IMR-90 (cell line): ENCODE data around the gene IFFO2. TPM values are rescaled to one million over a fixed set of nuclear protein-coding genes. Genes with fewer than 3 reads are reported as not detected.

ENCODE experiments used
- ATAC-seq: fragments of 200-7000 bp; cut with Tn5 transposase; 2 replicates; pipeline ENCODE4 v1.9.1; 2020; ENCODE audit warnings: low read depth, mild to moderate bottlenecking, moderate library complexity
- BruUV-seq: library from RNA; stranded (reverse); fragments of 400-500 nt; replicated peaks from 2 replicates; lab custom pipeline; 2021; lab: Mats Ljungman, UMichigan
- CTCF ChIA-PET: fragments of 300-600 bp; formaldehyde crosslinking; extraction: SDS; loops from one replicate; lab custom pipeline; 2021; ENCODE audit warnings: antibody characterized with exemption; lab: Yijun Ruan, JAX
- POLR2A ChIA-PET: fragments of 300-600 bp; sonication (Branson Sonifier 250); formaldehyde crosslinking; loops from one replicate; lab custom pipeline; 2022; ENCODE audit warnings: antibody characterized with exemption; ENCODE audit not compliant: unreplicated experiment; lab: Charles Lee
- DNase-seq: peaks from one replicate; pipeline ENCODE4 v3.0.0; 2013
- H2AFZ ChIP-seq: replicated peaks from 2 replicates; pipeline ENCODE3; 2013; ENCODE audit warnings: low read length, mild to moderate bottlenecking; ENCODE audit not compliant: poor library complexity
- H2AK5ac ChIP-seq: 2 replicates; pipeline ENCODE4 v1.6.1; 2013; ENCODE audit warnings: low read depth, low read length, inconsistent platforms
- H2AK9ac ChIP-seq: replicated peaks from 2 replicates; pipeline ENCODE3; 2013; ENCODE audit warnings: mild to moderate bottlenecking, low read depth, low read length, moderate library complexity; ENCODE audit not compliant: poor library complexity
- H2BK120ac ChIP-seq: 2 replicates; pipeline ENCODE4 v1.6.1; 2013; ENCODE audit warnings: low read depth, low read length, inconsistent platforms
- H2BK15ac ChIP-seq: 3 replicates; pipeline ENCODE4 v1.6.1; 2013; ENCODE audit warnings: low read depth, low read length, inconsistent platforms
- H2BK20ac ChIP-seq: 2 replicates; pipeline ENCODE4 v1.6.1; 2013; ENCODE audit warnings: low read depth, mild to moderate bottlenecking, inconsistent platforms, low read length, moderate library complexity
- H2BK5ac ChIP-seq: 2 replicates; pipeline ENCODE4 v1.6.1; 2013; ENCODE audit warnings: mild to moderate bottlenecking, low read depth, low read length, inconsistent platforms; ENCODE audit not compliant: poor library complexity, severe bottlenecking
- H3K14ac ChIP-seq: replicated peaks from 2 replicates; pipeline ENCODE4 v1.6.1; 2013; ENCODE audit warnings: low read depth, low read length, inconsistent platforms
- H3K18ac ChIP-seq: 2 replicates; pipeline ENCODE4 v1.6.1; 2013; ENCODE audit warnings: low read depth, low read length, control low read depth
- H3K23ac ChIP-seq: 2 replicates; pipeline ENCODE4 v1.6.1; 2013; ENCODE audit warnings: low read depth, low read length, inconsistent platforms
- H3K27ac ChIP-seq: 2 replicates; pipeline ENCODE4 v1.5.1; 2013; ENCODE audit warnings: mild to moderate bottlenecking, control low read depth, low read length; ENCODE audit not compliant: insufficient read depth
- H3K27me3 ChIP-seq: 2 replicates; pipeline ENCODE4 v1.6.1; 2013; ENCODE audit warnings: low read length; ENCODE audit not compliant: control insufficient read depth, insufficient read depth
- H3K36me3 ChIP-seq: 2 replicates; pipeline ENCODE4 v1.6.1; 2013; ENCODE audit warnings: low read length, mixed read lengths; ENCODE audit not compliant: control insufficient read depth, insufficient read depth
- H3K4ac ChIP-seq: 2 replicates; pipeline ENCODE4 v1.6.1; 2013; ENCODE audit warnings: low read depth, low read length, inconsistent platforms
- H3K4me1 ChIP-seq: 2 replicates; pipeline ENCODE4 v1.6.1; 2013; ENCODE audit warnings: low read length, mixed read lengths; ENCODE audit not compliant: control insufficient read depth, insufficient read depth
- H3K4me2 ChIP-seq: 2 replicates; pipeline ENCODE4 v1.6.1; 2013; ENCODE audit warnings: low read depth, mild to moderate bottlenecking, control low read depth, low read length, moderate library complexity
- H3K4me3 ChIP-seq: 2 replicates; pipeline ENCODE4 v1.5.1; 2013; ENCODE audit warnings: low read depth, mild to moderate bottlenecking, control low read depth, low read length, moderate library complexity; ENCODE audit not compliant: insufficient read depth
- H3K56ac ChIP-seq: 2 replicates; pipeline ENCODE4 v1.6.1; 2013; ENCODE audit warnings: low read length, inconsistent platforms; ENCODE audit not compliant: insufficient read depth; ENCODE audit errors: extremely low read depth
- H3K79me1 ChIP-seq, 2 experiments: 2 replicates each; pipeline ENCODE4 v1.6.1; 2013; ENCODE audit warnings: low read length in 2 of 2, inconsistent platforms in 1 of 2, low read depth in 1 of 2
- H3K9ac ChIP-seq: 2 replicates; pipeline ENCODE4 v1.6.1; 2013; ENCODE audit warnings: low read depth, low read length, control low read depth
- H3K9me1 ChIP-seq: 2 replicates; pipeline ENCODE4 v1.6.1; 2013; ENCODE audit warnings: low read length, inconsistent platforms; ENCODE audit not compliant: insufficient read depth
- H3K9me3 ChIP-seq: 2 replicates; pipeline ENCODE4 v1.6.1; 2013; ENCODE audit warnings: low read length; ENCODE audit not compliant: control insufficient read depth, insufficient read depth
- H4K20me1 ChIP-seq: 2 replicates; pipeline ENCODE4 v1.6.1; 2013; ENCODE audit warnings: low read length, inconsistent platforms; ENCODE audit not compliant: insufficient read depth
- H4K5ac ChIP-seq: 2 replicates; pipeline ENCODE4 v1.6.1; 2013; ENCODE audit warnings: mild to moderate bottlenecking, low read depth, low read length, control low read depth
- H4K8ac ChIP-seq, 2 experiments: 2 replicates each; pipeline ENCODE4 v1.6.1; 2013; ENCODE audit warnings: low read depth in 2 of 2, low read length in 2 of 2, control low read depth in 1 of 2, inconsistent platforms in 1 of 2
- H4K91ac ChIP-seq: 2 replicates; pipeline ENCODE4 v1.6.1; 2013; ENCODE audit warnings: low read depth, low read length, inconsistent platforms; ENCODE audit not compliant: insufficient read depth
- BHLHE40 ChIP-seq: fragments of 150-350 bp; IDR thresholded peaks from 2 replicates; pipeline ENCODE4 v1.6.1; 2016; ENCODE audit warnings: mild to moderate bottlenecking, low read depth, low read length
- CEBPB ChIP-seq: IDR thresholded peaks from 2 replicates; pipeline ENCODE4 v1.6.1; 2012; ENCODE audit warnings: low read depth, low read length, improper control_type of control experiment
- CHD1 ChIP-seq: IDR thresholded peaks from 2 replicates; pipeline ENCODE4 v1.6.1; 2012; ENCODE audit warnings: low read depth, low read length, improper control_type of control experiment
- FOS ChIP-seq: fragments of 150-350 bp; IDR thresholded peaks from 2 replicates; pipeline ENCODE4 v1.6.1; 2016; ENCODE audit warnings: low read depth, low read length
- MAFK ChIP-seq: IDR thresholded peaks from 2 replicates; pipeline ENCODE4 v1.6.1; 2012; ENCODE audit warnings: low read depth, low read length, improper control_type of control experiment
- MAZ ChIP-seq: IDR thresholded peaks from 2 replicates; pipeline ENCODE4 v1.6.1; 2012; ENCODE audit warnings: low read depth, mild to moderate bottlenecking, low read length, improper control_type of control experiment, moderate library complexity, borderline replicate concordance
- MXI1 ChIP-seq: IDR thresholded peaks from 2 replicates; pipeline ENCODE4 v1.6.1; 2012; ENCODE audit warnings: low read depth, mild to moderate bottlenecking, low read length, moderate library complexity, borderline replicate concordance
- NFE2L2 ChIP-seq: fragments of 150-350 bp; IDR thresholded peaks from 2 replicates; pipeline ENCODE4 v1.6.1; 2016; ENCODE audit warnings: low read depth, mild to moderate bottlenecking, low read length
- POLR2A ChIP-seq: IDR thresholded peaks from 2 replicates; pipeline ENCODE4 v1.6.1; 2012; ENCODE audit warnings: mild to moderate bottlenecking, low read depth, low read length
- RCOR1 ChIP-seq: IDR thresholded peaks from 2 replicates; pipeline ENCODE4 v1.6.1; 2012; ENCODE audit warnings: mild to moderate bottlenecking, low read length, improper control_type of control experiment; ENCODE audit not compliant: insufficient replicate concordance
- RFX5 ChIP-seq: IDR thresholded peaks from 2 replicates; pipeline ENCODE4 v1.8.0; 2012; ENCODE audit warnings: low read depth, mild to moderate bottlenecking, low read length, moderate library complexity
- SMC3 ChIP-seq: fragments of 150-350 bp; IDR thresholded peaks from 2 replicates; pipeline ENCODE4 v1.6.1; 2016; ENCODE audit warnings: low read depth, mild to moderate bottlenecking, antibody characterized with exemption, low read length, moderate library complexity
- WGBS, 2 experiments: methylation state at CpG; one replicate each; pipeline versions ENCODE4 v1.1.5 to v1.1.7; 2013; ENCODE audit warnings: missing lambda C conversion rate in 2 of 2; ENCODE audit not compliant: insufficient read length in 1 of 2; ENCODE audit errors: extremely low coverage in 2 of 2; 5-methylcytosine and 5-hydroxymethylcytosine counted together
- dilution Hi-C: fragments of 300-500 bp; cut with HindIII; formaldehyde crosslinking; loops from one replicate; pipeline ENCODE4 v1.14.3; 2018; ENCODE audit warnings: low sequenced_read_pairs; ENCODE audit not compliant: unreplicated experiment
- in situ Hi-C: fragments of 300-500 bp; cut with MboI; formaldehyde crosslinking; loops from 3 replicates; pipeline ENCODE4 v1.14.3; 2019; ENCODE audit warnings: low sequenced_read_pairs, inconsistent platforms, mixed read lengths
- intact Hi-C: fragments of 100-400 bp; cut with micrococcal nuclease; formaldehyde crosslinking; loops from 2 replicates; pipeline ENCODE4 v1.10.0; 2022
- polyA plus RNA-seq, 3 experiments: library from polyadenylated mRNA; depleted of rRNA; stranded (reverse); fragments of >200 nt; gene quantifications; 2 replicates each; pipeline ENCODE4 v1.2.3, GENCODE V29; 2012; ENCODE audit warnings: low replicate concordance in 1 of 3
- total RNA-seq: library from RNA; depleted of rRNA; stranded (reverse); fragments of >200 nt; gene quantifications from 2 replicates; pipeline ENCODE4 v1.2.3, GENCODE V29; 2012
- TF ChIP-seq, protein P1 (sequence below): conservative IDR thresholded peaks from 2 replicates; pipeline ENCODE4 v1.5.1; 2012; ENCODE audit warnings: mild to moderate bottlenecking, low read depth, low read length, improper control_type of control experiment
- TF ChIP-seq, protein P2 (sequence below): fragments of 150-350 bp; IDR thresholded peaks from 2 replicates; pipeline ENCODE4 v1.6.1; 2017; ENCODE audit warnings: mild to moderate bottlenecking, antibody characterized with exemption, low read length, low read depth

Gene IFFO2
- total and polyA plus RNA-seq, 2 of the 4 experiments (the other 2 are of a cell fraction), result 14.5 to 18.2 TPM

DNA sequence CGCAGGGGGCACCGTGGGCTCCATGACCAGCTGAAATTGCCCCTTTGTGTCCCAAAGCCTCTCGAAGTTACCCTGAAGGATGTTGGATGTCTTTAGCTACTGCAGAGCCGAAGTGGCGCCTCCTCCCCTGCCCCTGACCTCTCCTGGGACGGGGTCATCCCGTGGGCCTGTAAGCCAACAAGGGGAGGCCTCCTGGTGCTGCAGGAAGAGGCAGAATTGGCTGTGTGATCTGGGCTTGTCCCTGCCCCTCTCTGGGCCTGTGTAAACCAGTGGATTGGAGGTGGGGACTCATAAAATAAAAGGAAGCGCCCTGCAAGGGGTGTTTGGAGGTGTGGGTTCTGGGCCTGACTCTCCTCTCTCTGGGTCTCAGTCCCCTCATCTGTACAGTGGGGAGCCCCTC lies 94.9 kb downstream of the IFFO2 start:
- Histone ChIP-seq H4K5ac (no peak overlapping the region), H2BK5ac (no peak overlapping the region), H4K20me1 (no peaks in the 10 kb centered on the region), H3K4me1 (no peaks in the 10 kb centered on the region), H3K27me3 (peaks cover 27% of the 10 kb centered on the region), H3K79me1 (no peaks in the 10 kb centered on the region), H2AK9ac (no peak overlapping the region), H4K91ac (no peak overlapping the region), H3K9me1 (no peaks in the 10 kb centered on the region), H3K4me3 (no peak overlapping the region), H2BK20ac (no peak overlapping the region), H3K18ac (no peak overlapping the region), H3K14ac (no peak overlapping the region), H3K9me3 (peaks cover 2% of the 10 kb centered on the region; the same call in 1 of the 2 replicates), H4K8ac (no peak overlapping the region), H3K27ac (no peak overlapping the region), H3K9ac (no peak overlapping the region), H3K56ac (no peak overlapping the region), H2AFZ (peak overlapping the region; percentile 27), H2AK5ac (no peak overlapping the region), H2BK15ac (no peak overlapping the region), H2BK120ac (no peak overlapping the region), H3K23ac (no peak overlapping the region), H3K36me3 (no peaks in the 10 kb centered on the region), H3K4me2 (no peak overlapping the region), H3K4ac (no peak overlapping the region)
- intact Hi-C loops, result no loop called here
- TF ChIP-seq MAZ (no peak), BHLHE40 (no peak), CHD1 (no peak), RCOR1 (no peak), RFX5 (no peak), MAFK (no peak), FOS (no peak), SMC3 (no peak), NFE2L2 (no peak), CEBPB (no peak), MXI1 (no peak), POLR2A (no peak)
- TF ChIP-seq, protein P1, sequence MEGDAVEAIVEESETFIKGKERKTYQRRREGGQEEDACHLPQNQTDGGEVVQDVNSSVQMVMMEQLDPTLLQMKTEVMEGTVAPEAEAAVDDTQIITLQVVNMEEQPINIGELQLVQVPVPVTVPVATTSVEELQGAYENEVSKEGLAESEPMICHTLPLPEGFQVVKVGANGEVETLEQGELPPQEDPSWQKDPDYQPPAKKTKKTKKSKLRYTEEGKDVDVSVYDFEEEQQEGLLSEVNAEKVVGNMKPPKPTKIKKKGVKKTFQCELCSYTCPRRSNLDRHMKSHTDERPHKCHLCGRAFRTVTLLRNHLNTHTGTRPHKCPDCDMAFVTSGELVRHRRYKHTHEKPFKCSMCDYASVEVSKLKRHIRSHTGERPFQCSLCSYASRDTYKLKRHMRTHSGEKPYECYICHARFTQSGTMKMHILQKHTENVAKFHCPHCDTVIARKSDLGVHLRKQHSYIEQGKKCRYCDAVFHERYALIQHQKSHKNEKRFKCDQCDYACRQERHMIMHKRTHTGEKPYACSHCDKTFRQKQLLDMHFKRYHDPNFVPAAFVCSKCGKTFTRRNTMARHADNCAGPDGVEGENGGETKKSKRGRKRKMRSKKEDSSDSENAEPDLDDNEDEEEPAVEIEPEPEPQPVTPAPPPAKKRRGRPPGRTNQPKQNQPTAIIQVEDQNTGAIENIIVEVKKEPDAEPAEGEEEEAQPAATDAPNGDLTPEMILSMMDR, result no peak
- TF ChIP-seq, protein P2, sequence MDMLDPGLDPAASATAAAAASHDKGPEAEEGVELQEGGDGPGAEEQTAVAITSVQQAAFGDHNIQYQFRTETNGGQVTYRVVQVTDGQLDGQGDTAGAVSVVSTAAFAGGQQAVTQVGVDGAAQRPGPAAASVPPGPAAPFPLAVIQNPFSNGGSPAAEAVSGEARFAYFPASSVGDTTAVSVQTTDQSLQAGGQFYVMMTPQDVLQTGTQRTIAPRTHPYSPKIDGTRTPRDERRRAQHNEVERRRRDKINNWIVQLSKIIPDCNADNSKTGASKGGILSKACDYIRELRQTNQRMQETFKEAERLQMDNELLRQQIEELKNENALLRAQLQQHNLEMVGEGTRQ, result no peak
- BruUV-seq, result no TSS peak
- DNase-seq, result no peak
- no peak for ATAC-seq
- in situ Hi-C loops, result no loop called here
- ChIA-PET CTCF (no interaction called here), POLR2A (no interaction called here)
- 60% methylated on average over 2 of the region's 8 CpGs; no CpG with 5 or more reads in 1 of the 2 experiments for WGBS, 2 experiments
- dilution Hi-C loops, result no loop called here
